Measurements from ENCODE around the gene ZBTB16.

Gene ZBTB16

DNA sequence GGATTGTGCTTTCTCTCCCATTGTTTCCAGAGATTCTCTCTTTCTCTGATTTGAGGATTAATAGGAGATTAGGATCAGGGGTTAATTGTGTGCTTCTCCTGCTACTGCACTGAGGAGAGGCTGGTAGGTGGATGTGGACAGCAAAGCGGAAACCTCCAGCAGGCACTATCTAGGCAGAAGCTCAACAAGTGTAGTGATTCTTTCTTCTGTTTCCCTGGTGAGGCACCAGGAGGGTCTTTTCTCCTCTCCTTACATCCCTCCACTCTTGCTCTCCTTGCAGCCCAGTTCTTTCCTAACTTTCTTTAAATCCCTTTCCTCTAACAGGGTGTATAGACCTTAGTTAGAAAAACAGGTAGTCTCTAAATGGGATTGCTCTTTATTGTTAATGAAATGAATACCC, 1.9 kb upstream of the ZBTB16 start:
- peaks cover 17% of the 10 kb centered on the region for H3K4me1 ChIP-seq (ENCODE audit: control insufficient read depth, insufficient read depth, low read length)
- H3K4me3 ChIP-seq (ENCODE audit: low read depth, low read length), result no peak overlapping the region
- no peak overlapping the region for H3K9ac ChIP-seq (ENCODE audit: low read depth, low read length)
- H3K27me3 ChIP-seq (ENCODE audit: control insufficient read depth, insufficient read depth, low read length), result peaks cover 90% of the 10 kb centered on the region
- H3K9me3 ChIP-seq (ENCODE audit: control insufficient read depth, insufficient read depth, low read length), result no peaks in the 10 kb centered on the region
- no peaks in the 10 kb centered on the region for H3K36me3 ChIP-seq (ENCODE audit: control insufficient read depth, insufficient read depth, low read length)
- no peak overlapping the region for H3K27ac ChIP-seq (ENCODE audit: low read depth, low read length)

DNA sequence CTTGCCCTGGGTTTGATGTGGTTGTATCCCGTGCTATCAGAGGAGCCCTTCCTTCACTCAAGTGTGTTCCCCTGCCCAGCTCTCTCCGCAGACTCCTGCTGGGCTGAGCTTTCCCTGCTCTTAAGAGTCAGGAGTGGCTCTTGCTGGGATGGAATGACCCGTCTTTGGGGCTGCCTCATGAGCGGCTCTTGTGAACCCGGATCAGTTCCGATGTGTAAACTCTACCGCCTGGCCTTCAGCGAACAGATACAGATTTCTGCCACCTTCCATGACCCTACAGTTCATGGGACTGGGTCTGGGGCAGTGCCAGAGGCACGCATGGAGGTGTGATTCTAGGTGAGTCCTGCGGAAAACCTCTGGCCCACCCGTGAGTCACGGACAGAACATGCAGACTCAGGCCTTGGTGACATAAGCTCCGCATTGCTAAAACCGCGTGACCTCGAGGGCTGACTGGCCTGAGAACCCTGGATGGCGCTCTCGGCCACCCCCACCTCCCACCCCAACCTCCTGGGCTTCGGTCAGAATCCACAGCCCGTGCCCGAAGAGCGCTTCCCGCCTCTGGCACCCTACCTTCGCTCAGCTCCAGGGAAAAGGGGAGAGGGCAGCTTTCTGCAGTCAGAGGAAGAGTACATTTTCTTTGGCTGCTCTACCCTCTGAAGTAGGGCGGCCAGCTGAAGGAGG, 1.3 kb upstream of the ZBTB16 start:
- Histone ChIP-seq H3K27ac (ENCODE audit: low read depth, low read length) (no peak overlapping the region), H3K27me3 (ENCODE audit: control insufficient read depth, insufficient read depth, low read length) (peaks cover 96% of the 10 kb centered on the region), H3K4me3 (ENCODE audit: low read depth, low read length) (peak overlapping the region; percentile 22; the same call in 1 of the 2 replicates), H3K9me3 (ENCODE audit: control insufficient read depth, insufficient read depth, low read length) (no peaks in the 10 kb centered on the region), H3K36me3 (ENCODE audit: control insufficient read depth, insufficient read depth, low read length) (no peaks in the 10 kb centered on the region), H3K9ac (ENCODE audit: low read depth, low read length) (no peak overlapping the region), H3K4me1 (ENCODE audit: control insufficient read depth, insufficient read depth, low read length) (peaks cover 17% of the 10 kb centered on the region)

DNA sequence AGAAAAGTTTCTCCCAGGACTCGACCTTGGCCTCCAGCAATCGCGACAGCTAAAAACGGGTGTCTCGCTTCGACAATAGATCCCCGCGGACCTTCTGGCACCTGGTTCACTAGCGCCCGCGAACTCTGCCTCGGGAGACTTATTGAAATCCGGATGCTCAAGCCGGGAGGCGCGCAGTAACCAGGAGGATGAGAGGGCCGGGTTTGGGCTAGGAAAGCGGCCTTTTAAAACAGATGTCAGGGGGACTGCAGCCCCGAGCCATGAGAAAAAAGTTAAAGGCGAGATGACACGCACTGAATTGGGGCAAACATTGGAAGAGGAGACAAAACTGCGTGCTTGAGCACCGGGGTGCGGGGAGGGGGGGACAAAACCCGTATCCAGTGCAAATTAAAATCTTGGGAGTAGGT, 637 bp upstream of the ZBTB16 start:
- Histone ChIP-seq H3K27me3 (ENCODE audit: control insufficient read depth, insufficient read depth, low read length) (peaks cover 96% of the 10 kb centered on the region), H3K9me3 (ENCODE audit: control insufficient read depth, insufficient read depth, low read length) (no peaks in the 10 kb centered on the region), H3K4me3 (ENCODE audit: low read depth, low read length) (peak overlapping the region; percentile 57)

DNA sequence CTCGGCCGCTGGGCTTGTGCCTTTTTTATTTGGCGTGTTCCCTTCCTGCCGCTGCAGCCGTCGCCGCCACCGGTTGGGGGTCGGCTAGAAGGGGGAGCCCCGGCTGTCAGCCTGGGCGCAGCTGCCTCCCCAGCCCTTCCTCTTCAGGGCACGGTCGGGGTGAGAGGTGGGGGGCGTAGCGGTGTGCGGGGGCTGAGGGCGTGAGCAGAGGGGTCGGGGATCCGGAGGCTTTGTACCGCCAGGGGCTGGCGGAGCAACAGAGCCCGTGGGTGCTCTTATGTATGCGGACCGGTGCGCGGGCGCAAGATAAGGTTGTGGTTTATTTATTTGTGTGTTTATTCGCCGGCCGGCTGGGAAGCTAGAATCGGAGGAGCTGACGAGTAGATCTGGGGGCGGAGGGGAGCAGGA, 477 bp downstream of the ZBTB16 start:
- Histone ChIP-seq H3K4me1 (ENCODE audit: control insufficient read depth, insufficient read depth, low read length) (peaks cover 17% of the 10 kb centered on the region), H3K27me3 (ENCODE audit: control insufficient read depth, insufficient read depth, low read length) (peaks cover 97% of the 10 kb centered on the region), H3K36me3 (ENCODE audit: control insufficient read depth, insufficient read depth, low read length) (no peaks in the 10 kb centered on the region), H3K27ac (ENCODE audit: low read depth, low read length) (no peak overlapping the region), H3K4me3 (ENCODE audit: low read depth, low read length) (peak overlapping the region; percentile 64), H3K9ac (ENCODE audit: low read depth, low read length) (no peak overlapping the region), H3K9me3 (ENCODE audit: control insufficient read depth, insufficient read depth, low read length) (no peaks in the 10 kb centered on the region)

More for the DNA sequence above, 637 bp upstream of the ZBTB16 start:
- Histone ChIP-seq H3K36me3 (ENCODE audit: control insufficient read depth, insufficient read depth, low read length) (no peaks in the 10 kb centered on the region), H3K4me1 (ENCODE audit: control insufficient read depth, insufficient read depth, low read length) (peaks cover 17% of the 10 kb centered on the region), H3K9ac (ENCODE audit: low read depth, low read length) (no peak overlapping the region), H3K27ac (ENCODE audit: low read depth, low read length) (no peak overlapping the region)

DNA sequence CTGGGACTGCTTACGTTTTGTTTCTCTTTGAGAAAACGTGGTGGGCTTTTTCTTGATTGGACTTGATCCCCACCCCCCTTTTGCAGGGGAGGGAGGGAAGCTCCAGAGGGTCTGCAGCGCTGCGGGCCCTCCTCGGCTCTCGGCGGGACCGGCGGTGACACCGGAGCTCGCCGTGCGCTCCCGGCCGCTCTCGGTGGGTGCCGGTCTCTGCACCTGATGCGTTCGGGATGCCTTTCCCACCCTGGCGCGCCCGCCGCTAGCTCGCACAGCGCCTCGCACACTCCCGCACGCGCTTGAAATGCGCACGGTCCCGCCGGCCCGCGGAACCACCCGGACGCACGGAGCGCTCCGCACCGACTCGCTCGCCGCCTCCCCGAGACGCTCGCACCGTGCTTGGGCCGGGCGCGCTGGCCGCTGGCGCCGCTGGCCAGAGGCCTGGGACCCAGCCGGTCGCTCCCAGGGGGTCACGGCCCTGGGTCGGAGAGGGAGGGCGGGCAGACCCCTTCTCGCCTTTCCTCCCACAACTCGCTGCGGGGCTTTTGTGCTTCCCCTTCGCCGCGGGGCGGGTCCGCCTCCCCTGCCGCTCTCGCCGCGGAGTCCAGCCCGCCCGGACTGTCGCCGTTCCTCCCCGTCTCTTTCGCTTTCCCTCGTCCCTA, 1.0 kb downstream of the ZBTB16 start:
- Histone ChIP-seq H3K4me3 (ENCODE audit: low read depth, low read length) (peak overlapping the region; percentile 64), H3K4me1 (ENCODE audit: control insufficient read depth, insufficient read depth, low read length) (peaks cover 17% of the 10 kb centered on the region), H3K27ac (ENCODE audit: low read depth, low read length) (no peak overlapping the region), H3K27me3 (ENCODE audit: control insufficient read depth, insufficient read depth, low read length) (peaks cover 98% of the 10 kb centered on the region), H3K9ac (ENCODE audit: low read depth, low read length) (no peak overlapping the region), H3K9me3 (ENCODE audit: control insufficient read depth, insufficient read depth, low read length) (no peaks in the 10 kb centered on the region), H3K36me3 (ENCODE audit: control insufficient read depth, insufficient read depth, low read length) (no peaks in the 10 kb centered on the region)

DNA sequence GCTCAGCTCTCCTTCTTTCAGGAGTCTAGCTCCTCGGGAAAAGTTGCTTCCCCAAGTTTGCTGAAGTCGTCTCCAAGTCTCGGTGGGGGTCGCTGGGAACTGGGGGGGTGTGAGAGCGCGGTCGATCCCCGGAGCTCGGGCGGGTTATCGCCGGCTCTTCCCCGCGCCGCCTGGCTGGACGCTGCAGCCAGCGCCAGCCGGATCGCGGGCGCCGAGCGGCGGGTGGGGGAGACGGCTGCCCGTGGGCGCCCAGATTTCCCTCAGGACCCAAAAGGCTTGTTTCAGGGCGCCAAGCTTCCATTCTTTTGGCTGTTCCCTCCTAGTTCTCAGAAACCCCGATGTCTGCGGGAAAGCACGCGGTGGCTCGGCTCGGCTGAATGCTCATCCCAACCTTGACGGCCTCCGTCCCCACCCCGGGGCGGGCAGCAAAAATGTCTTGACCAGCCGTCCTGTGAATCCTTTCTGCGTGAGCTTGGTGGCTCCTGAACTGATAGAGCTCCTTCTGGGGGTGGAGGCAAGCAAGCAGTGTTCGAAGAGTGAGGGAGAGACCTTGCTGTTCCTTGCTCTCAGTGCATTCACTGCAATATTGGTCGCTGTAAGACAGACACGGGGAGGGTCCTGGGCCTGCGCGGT, 1.7 kb downstream of the ZBTB16 start:
- no peak overlapping the region for H3K27ac ChIP-seq (ENCODE audit: low read depth, low read length)
- no peak overlapping the region for H3K9ac ChIP-seq (ENCODE audit: low read depth, low read length)
- H3K27me3 ChIP-seq (ENCODE audit: control insufficient read depth, insufficient read depth, low read length), result peaks cover 98% of the 10 kb centered on the region
- peak overlapping the region; percentile 64 for H3K4me3 ChIP-seq (ENCODE audit: low read depth, low read length)
- H3K36me3 ChIP-seq (ENCODE audit: control insufficient read depth, insufficient read depth, low read length), result no peaks in the 10 kb centered on the region
- no peaks in the 10 kb centered on the region for H3K9me3 ChIP-seq (ENCODE audit: control insufficient read depth, insufficient read depth, low read length)
- peaks cover 17% of the 10 kb centered on the region for H3K4me1 ChIP-seq (ENCODE audit: control insufficient read depth, insufficient read depth, low read length)

DNA sequence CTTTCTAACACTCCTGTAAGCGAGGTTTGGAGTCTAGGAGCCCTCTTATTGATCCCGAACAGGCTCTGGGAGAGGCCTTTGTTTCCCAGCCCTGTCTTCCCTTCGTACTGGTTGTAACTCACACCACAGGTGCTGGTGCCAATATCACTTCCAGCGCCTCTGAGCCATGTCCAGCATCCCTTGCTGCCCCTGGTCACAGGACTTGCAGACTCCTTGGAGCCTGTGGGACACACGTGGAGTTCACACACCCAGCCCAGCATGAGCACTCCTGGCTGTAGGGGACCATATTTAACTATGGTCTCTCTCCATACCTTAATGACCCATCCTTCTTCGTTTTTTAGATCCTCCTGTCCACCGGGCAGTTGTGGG, 2.2 kb downstream of the ZBTB16 start:
- no peaks in the 10 kb centered on the region for H3K36me3 ChIP-seq (ENCODE audit: control insufficient read depth, insufficient read depth, low read length)
- peak overlapping the region; percentile 64 for H3K4me3 ChIP-seq (ENCODE audit: low read depth, low read length)
- no peak overlapping the region for H3K9ac ChIP-seq (ENCODE audit: low read depth, low read length)
- no peaks in the 10 kb centered on the region for H3K9me3 ChIP-seq (ENCODE audit: control insufficient read depth, insufficient read depth, low read length)
- H3K27me3 ChIP-seq (ENCODE audit: control insufficient read depth, insufficient read depth, low read length), result peaks cover 94% of the 10 kb centered on the region
- no peak overlapping the region for H3K27ac ChIP-seq (ENCODE audit: low read depth, low read length)
- peaks cover 17% of the 10 kb centered on the region for H3K4me1 ChIP-seq (ENCODE audit: control insufficient read depth, insufficient read depth, low read length)

DNA sequence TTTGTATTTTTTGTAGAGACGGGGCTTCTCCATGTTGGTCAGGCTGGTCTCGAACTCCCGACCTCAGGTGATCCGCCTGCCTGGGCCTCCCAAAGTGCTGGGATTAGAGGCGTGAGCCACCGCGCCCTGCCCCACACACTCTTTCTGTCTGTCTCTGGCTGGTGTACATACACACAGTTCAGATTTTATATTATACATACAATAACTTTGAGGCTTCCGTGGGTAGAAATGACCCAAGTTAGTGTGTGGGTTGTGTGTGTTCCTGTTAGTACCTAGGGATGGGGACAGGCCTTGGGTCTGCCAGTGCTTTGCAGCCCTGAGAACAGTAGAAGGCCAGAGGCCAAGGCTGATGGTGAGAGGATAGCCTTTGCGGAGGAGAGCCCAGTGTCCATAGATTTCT, 2.8 kb downstream of the ZBTB16 start:
- H3K27me3 ChIP-seq (ENCODE audit: control insufficient read depth, insufficient read depth, low read length), result peaks cover 92% of the 10 kb centered on the region
- no peak overlapping the region for H3K27ac ChIP-seq (ENCODE audit: low read depth, low read length)
- no peaks in the 10 kb centered on the region for H3K36me3 ChIP-seq (ENCODE audit: control insufficient read depth, insufficient read depth, low read length)

DNA sequence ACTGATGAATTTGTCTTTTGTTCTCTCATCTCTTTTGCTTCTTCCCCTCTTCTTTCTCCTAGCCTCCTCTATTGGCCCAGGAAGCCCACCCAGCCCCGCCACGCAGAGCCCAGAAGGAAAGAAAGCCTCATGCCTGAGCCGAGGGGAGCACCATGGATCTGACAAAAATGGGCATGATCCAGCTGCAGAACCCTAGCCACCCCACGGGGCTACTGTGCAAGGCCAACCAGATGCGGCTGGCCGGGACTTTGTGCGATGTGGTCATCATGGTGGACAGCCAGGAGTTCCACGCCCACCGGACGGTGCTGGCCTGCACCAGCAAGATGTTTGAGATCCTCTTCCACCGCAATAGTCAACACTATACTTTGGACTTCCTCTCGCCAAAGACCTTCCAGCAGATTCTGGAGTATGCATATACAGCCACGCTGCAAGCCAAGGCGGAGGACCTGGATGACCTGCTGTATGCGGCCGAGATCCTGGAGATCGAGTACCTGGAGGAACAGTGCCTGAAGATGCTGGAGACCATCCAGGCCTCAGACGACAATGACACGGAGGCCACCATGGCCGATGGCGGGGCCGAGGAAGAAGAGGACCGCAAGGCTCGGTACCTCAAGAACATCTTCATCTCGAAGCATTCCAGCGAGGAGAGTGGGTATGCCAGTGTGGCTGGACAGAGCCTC, 3.8 kb downstream of the ZBTB16 start:
- no peaks in the 10 kb centered on the region for H3K36me3 ChIP-seq (ENCODE audit: control insufficient read depth, insufficient read depth, low read length)
- H3K9me3 ChIP-seq (ENCODE audit: control insufficient read depth, insufficient read depth, low read length), result no peaks in the 10 kb centered on the region
- H3K4me3 ChIP-seq (ENCODE audit: low read depth, low read length), result no peak overlapping the region
- no peak overlapping the region for H3K27ac ChIP-seq (ENCODE audit: low read depth, low read length)
- H3K27me3 ChIP-seq (ENCODE audit: control insufficient read depth, insufficient read depth, low read length), result peaks cover 86% of the 10 kb centered on the region
- peaks cover 11% of the 10 kb centered on the region for H3K4me1 ChIP-seq (ENCODE audit: control insufficient read depth, insufficient read depth, low read length)
- no peak overlapping the region for H3K9ac ChIP-seq (ENCODE audit: low read depth, low read length)

More for the DNA sequence above, 2.8 kb downstream of the ZBTB16 start:
- H3K9ac ChIP-seq (ENCODE audit: low read depth, low read length), result no peak overlapping the region
- H3K9me3 ChIP-seq (ENCODE audit: control insufficient read depth, insufficient read depth, low read length), result no peaks in the 10 kb centered on the region
- H3K4me1 ChIP-seq (ENCODE audit: control insufficient read depth, insufficient read depth, low read length), result peaks cover 17% of the 10 kb centered on the region
- no peak overlapping the region for H3K4me3 ChIP-seq (ENCODE audit: low read depth, low read length)

DNA sequence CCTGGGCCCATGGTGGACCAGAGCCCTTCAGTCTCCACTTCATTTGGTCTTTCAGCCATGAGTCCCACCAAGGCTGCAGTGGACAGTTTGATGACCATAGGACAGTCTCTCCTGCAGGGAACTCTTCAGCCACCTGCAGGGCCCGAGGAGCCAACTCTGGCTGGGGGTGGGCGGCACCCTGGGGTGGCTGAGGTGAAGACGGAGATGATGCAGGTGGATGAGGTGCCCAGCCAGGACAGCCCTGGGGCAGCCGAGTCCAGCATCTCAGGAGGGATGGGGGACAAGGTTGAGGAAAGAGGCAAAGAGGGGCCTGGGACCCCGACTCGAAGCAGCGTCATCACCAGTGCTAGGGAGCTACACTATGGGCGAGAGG, 4.3 kb downstream of the ZBTB16 start:
- Histone ChIP-seq H3K27me3 (ENCODE audit: control insufficient read depth, insufficient read depth, low read length) (peaks cover 84% of the 10 kb centered on the region), H3K4me1 (ENCODE audit: control insufficient read depth, insufficient read depth, low read length) (peaks cover 8% of the 10 kb centered on the region), H3K4me3 (ENCODE audit: low read depth, low read length) (no peak overlapping the region), H3K9me3 (ENCODE audit: control insufficient read depth, insufficient read depth, low read length) (no peaks in the 10 kb centered on the region), H3K27ac (ENCODE audit: low read depth, low read length) (no peak overlapping the region), H3K9ac (ENCODE audit: low read depth, low read length) (no peak overlapping the region), H3K36me3 (ENCODE audit: control insufficient read depth, insufficient read depth, low read length) (no peaks in the 10 kb centered on the region)

DNA sequence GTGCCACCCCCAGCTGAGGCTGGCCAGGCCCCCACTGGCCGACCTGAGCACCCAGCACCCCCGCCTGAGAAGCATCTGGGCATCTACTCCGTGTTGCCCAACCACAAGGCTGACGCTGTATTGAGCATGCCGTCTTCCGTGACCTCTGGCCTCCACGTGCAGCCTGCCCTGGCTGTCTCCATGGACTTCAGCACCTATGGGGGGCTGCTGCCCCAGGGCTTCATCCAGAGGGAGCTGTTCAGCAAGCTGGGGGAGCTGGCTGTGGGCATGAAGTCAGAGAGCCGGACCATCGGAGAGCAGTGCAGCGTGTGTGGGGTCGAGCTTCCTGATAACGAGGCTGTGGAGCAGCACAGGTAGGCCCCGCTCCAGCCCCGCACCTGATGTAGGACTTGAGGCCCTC, 4.7 kb downstream of the ZBTB16 start:
- Histone ChIP-seq H3K4me1 (ENCODE audit: control insufficient read depth, insufficient read depth, low read length) (peaks cover 8% of the 10 kb centered on the region), H3K4me3 (ENCODE audit: low read depth, low read length) (no peak overlapping the region), H3K9me3 (ENCODE audit: control insufficient read depth, insufficient read depth, low read length) (no peaks in the 10 kb centered on the region), H3K36me3 (ENCODE audit: control insufficient read depth, insufficient read depth, low read length) (no peaks in the 10 kb centered on the region), H3K27ac (ENCODE audit: low read depth, low read length) (no peak overlapping the region), H3K27me3 (ENCODE audit: control insufficient read depth, insufficient read depth, low read length) (peaks cover 80% of the 10 kb centered on the region), H3K9ac (ENCODE audit: low read depth, low read length) (no peak overlapping the region)
